HPDE6-E6E7 (cell line): Measurements from ENCODE around the gene DNLZ.

Source experiments
- DNase-seq: peaks from one replicate; pipeline ENCODE4 v3.0.0; 2011; ENCODE audit warnings: missing footprints; ENCODE audit errors: extremely low spot score

DNLZ gene

GRCh38 chr9:136376457-136376856 is 12.9 kb upstream of the DNLZ start:
- no peak for DNase-seq

GRCh38 chr9:136375096-136375495 is 11.6 kb upstream of the DNLZ start:
- no peak for DNase-seq

DNA sequence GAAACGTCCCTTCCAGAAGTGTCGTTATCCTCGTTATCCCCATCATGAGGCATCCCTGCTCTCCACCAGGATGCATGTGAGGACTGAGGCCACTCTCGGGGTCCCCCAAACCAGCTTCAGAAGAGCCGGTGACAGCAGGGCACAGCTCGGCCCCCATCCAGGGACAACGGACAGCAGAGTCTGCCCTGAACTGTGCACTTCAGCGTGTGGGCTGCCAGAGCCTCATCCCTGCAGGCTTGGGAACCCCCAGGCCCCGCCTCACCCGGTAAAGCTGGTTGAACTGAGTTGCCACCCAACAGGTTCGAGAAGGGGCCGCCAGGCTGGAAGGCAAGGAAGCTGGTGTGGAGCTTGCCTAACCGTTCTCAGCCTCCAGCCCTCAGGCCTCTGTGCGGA is 10.6 kb upstream of the DNLZ start:
- no peak for DNase-seq

DNA sequence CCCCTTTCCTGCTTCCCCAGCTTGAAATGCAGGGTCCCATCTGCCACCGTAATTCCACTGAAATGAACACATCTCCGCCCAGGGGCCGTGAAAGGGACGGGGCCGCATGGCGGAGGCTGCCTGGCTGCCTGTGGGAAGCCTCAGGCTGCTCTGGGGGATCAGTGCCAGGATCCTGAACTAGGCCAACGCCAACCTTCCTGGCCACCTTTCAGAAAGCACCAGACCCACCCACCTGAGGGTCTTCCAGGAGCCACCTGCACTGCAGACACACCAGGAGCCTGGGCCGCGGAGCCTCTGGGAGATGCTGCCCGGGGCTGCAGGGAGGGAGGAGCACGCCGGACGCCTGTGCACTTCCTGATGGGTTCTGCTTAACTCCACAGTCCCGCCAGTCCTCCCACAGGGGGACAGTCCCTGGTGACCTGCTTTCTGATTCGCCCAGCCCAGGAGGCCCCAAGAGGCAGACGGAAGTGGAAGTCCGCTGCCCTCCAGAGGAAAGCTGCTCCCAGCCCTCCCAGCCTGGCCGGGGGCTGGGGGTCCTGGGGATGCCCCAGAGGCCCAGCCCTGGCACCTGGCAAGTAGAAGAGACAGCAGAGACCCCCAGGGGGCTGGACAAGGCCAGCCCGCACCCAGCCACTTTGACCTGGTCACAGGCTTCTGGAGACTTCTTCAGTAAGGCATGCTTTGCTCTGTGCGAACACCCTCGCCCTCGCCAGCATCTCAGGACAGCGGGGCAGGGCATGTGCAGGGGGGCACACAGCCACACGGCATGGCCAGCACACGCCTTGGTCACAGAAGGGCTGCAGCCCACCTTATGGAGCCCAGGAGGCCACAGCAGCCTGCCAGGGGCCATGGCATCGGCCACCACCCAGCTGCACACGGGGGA is 10.0 kb upstream of the DNLZ start, which contains the start of gene CARD9:
TSS of gene CARD9 (minus strand) at position 370 of the 883 bp plus-strand sequence. CDS start 1,591 bp downstream, outside the sequence.
- no peak for DNase-seq

DNA sequence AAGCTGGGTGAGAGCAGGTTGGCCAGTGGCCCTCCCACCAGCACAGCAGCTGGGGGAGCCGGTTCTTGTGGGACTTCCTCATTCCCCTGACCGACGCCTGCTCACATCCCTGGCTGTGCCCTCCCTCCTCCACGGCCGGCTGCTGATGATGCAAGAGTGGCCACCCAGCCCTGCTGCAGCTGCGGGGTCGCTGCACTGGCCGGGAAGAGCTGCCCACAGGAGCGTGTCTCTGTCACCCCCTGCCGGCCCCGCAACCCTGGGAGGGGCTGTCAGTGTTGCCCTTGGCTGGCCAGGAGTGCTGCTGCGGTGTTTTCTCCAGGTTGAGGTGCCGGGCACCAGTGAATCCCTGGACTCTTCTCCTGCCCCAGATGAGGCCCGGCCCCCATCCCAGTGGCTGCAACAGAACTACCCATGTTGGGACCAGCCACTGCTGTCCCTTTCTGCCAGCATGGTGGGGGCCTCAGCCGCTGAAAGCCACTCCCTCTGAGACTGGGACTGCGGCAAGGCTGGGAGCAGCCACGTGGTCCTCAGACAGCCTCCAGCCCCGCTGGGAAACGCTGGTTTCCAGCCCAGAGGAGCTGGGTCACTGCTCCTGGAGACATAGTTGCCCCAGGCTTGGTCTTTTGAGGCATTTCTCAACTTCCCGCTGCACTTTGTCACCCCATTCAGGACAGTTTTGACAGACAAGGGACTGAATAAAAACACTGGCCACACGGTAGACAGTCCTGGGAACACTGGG is 9.2 kb upstream of the DNLZ start:
- DNase-seq = peak; percentile 77

GRCh38 chr9:136372006-136372405 is 8.5 kb upstream of the DNLZ start:
- no peak for DNase-seq

DNA sequence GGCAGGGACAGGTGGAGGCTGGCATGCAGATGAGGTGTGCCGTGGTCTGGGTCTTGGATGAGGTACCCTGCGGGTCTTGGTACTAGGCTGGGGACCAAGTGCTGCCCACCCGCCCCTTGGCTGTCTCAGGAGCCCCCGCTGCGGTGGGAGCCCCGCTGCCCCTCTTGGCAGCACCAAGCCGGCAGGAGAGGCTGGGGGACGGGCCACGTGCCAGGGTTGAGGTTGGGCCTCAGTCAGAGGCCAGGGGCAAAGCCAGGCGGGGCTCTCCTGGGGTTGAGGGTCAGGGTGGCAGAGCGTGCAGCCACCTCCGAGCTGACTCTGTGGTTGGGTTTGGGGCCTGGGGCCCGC is 8.0 kb upstream of the DNLZ start:
- DNase-seq = no peak

GRCh38 chr9:136370687-136371532 is 7.4 kb upstream of the DNLZ start:
- no peak for DNase-seq

- DNase-seq = no peak
Observed at GRCh38 chr9:136370037-136370436, 6.5 kb upstream of the DNLZ start.

DNA sequence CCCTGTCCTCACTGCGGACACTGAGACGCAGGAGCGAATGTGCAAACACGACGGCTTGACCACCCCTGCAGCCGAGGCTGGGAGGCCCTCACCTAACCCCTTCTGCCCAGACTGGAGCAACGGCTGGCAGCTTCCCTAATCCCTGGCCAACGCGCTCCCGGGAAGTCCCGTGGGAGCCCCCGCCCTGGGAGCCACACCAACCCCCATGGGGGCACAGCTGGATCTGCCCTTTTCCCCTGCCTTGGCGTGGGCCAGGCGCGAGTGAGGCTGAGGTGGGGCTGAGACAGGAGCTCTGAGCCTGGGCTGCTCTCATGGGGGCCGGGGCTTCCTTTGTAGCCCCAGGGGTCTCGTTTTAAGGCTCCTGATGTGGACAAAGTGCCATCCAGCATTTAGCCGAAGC is 4.6 kb upstream of the DNLZ start:
- no peak for DNase-seq

GRCh38 chr9:136367296-136368145 is 4.0 kb upstream of the DNLZ start:
- no peak for DNase-seq

GRCh38 chr9:136366826-136367225 is 3.3 kb upstream of the DNLZ start:
- DNase-seq = no peak

DNA sequence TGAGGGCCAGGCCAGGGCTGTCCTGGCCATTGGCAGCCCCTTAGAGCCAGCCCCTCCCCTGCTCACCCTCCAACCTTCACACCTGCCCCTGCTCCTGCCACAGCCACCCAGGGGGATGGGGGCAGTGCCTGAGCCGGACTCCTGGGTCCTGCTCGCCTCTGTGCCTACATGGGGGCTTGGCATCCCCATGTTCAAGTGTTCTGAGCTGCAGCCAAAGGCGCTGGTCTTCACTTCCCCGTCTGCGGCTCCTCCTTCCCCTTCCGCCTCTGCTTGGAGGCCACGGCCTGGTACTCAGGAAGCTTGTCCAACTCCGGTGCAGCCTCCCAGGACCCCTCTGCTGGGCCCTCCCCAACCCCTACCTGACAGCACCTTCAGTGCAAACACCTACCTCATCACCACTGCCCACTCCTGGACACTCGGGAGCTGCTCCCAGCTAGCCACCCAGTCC is 2.3 kb upstream of the DNLZ start:
- DNase-seq = no peak

DNA sequence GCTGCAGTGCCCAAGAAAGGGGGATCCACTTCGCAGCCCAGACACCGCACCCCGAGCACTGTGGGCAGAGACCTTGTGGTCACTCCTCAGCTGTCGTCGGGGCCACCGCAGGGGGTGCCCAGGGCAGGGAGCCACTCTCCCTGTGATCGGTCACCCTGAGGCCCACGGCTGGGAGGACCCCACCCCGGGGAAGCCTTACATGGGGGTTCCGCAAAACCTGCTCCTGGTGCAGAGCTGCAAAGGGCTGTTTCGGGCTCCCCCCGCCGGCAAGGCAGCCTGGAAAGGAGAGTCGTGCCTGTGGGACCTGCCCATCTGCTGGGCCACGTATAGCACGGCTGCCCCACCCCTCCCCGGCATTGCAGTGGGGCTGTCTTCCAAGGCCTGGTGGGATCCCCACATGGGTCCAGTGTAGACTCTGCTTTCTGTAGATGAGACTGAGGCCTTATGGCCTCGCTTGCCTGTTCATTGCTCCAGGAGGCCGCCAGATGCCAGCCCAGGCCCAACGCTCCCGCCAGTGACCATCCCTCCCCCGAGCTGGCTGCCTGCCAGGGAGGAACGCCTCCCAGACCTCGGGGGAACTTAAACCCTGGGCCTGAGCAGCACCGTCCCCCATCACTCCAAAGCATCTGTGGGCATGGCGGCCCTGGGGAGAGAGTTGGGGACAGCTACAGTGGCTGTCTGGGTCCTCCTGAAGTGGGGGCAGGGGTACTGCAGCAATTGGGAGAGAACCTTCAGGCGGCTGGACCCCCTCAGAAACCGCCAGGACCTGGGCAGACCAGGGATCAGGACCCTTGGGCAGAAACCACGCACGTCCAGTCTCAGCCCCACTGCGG is 1.6 kb upstream of the DNLZ start:
- DNase-seq = no peak

GRCh38 chr9:136363949-136364748 is 605 bp upstream of the DNLZ start:
- no peak for DNase-seq

GRCh38 chr9:136362450-136362784 is 1.1 kb downstream of the DNLZ start:
- no peak for DNase-seq

DNA sequence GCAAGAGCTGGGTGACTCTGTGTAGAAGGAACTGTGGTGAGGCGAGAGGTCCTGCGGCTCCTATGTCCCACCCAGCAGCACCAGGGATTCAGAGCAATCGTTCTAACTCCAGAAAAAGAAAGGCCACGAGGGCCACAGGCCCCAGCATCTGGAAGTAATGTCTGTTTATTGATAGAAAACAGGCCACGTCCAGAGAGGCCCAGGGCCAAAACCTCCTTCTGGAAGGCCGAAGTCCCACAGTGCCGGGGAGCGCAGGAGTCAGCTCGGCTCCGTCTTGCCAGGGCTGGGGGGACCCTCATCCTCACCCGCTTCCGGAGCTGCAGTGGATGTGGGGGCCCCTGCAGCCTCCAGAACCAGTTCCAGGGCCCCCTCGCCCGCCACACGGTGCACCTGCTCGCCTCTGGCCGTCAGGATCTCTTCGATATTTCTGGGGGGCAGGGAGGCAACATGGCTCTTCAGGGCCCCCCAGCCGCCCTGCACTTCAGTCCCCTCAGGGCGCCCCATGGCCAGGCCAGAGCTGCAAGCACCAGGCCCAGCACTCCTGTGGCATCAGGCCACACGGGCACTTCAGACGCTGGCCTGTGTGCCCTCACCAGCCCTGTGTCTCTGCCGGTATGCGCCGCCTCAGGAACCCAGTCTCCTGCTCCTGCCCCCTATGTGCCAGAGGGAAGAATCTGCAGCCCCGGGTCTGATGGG is 1.6 kb downstream of the DNLZ start:
- DNase-seq = no peak

DNA sequence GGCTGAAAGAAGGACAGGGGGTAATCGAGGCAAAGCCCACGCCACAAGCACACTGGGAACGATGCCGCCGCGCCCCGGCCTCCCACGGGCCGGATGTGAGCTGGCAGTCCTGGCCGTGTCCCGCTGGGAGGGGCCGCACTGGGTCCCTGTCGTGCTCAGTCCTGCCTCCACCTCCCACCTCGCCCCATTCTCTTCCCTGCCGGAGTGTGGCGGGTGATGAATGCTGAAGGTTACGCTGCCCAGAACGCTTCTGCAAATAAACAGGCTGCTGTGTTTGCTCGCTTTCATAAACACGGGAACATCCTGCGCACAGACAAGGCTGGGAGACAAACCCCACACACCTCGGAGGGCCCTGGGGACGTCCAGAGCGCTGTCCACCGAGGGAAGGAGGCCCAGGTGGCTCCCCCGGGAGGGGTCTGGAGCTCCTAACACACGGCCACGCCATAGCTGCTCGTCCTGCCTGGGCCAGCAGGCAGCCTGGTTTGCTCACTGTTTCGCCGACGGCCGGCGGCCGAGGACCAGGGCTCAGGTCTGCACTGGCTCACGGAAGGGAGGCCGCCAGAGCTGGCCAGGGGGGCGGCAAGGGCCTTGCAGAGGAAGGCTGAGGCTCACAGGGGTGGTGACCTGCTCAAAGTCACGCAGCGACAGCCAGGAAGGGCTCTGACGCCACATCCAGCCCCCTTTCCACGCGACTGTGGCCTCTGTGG is 2.3 kb downstream of the DNLZ start:
- no peak for DNase-seq
